Adrenal gland (tissue), 12 donors: Measurements from ENCODE around the gene RFX8. TPM values are rescaled to one million over a fixed set of nuclear protein-coding genes. Genes with fewer than 3 reads are reported as not detected.

Experiments used
- DNase-seq, 7 donors: peaks; one replicate each; pipeline ENCODE4 v3.0.0-alpha.2; 2019 to 2020
- H3K27ac ChIP-seq, 5 donors: fragments of 200-600 bp; sonication (generic) in 4 of 5; 1 replicate in 3 of 5; 2 replicates in 2 of 5; pipeline versions ENCODE4 v1.5.1 to v1.8.0; 2016 to 2020; ENCODE audit warnings: mild to moderate bottlenecking in 1 of 5
- H3K27me3 ChIP-seq: fragments of 200-600 bp; 2 replicates; pipeline ENCODE4 v1.8.0; 2021
- H3K36me3 ChIP-seq, 2 donors: fragments of 200-600 bp; replicated peaks in 1 of 2; 1 replicate in 1 of 2; 2 replicates in 1 of 2; pipeline versions ENCODE4 v1.5.1 to v1.8.0; 2018 to 2022
- H3K4me1 ChIP-seq, 2 donors: fragments of 200-600 bp; replicated peaks in 1 of 2; 1 replicate in 1 of 2; 2 replicates in 1 of 2; pipeline versions ENCODE4 v1.5.1 to v1.8.0; 2018 to 2021
- H3K4me3 ChIP-seq, 4 donors: fragments of 200-600 bp; sonication (generic) in 3 of 4; one replicate each; pipeline ENCODE4 v1.5.1; 2016 to 2018
- H3K9me3 ChIP-seq, 3 donors: fragments of 200-600 bp; sonication (generic) in 1 of 3; replicated peaks in 1 of 3; 1 replicate in 2 of 3; 2 replicates in 1 of 3; pipeline versions ENCODE4 v1.5.1 to v1.8.0; 2016 to 2021
- CTCF ChIP-seq, 6 experiments: fragments of 450-650 bp in 4 of 6; fragments of 200-600 bp in 2 of 6; sonication (generic) in 1 of 6; IDR thresholded peaks; 1 replicate in 5 of 6; 2 replicates in 1 of 6; pipeline versions ENCODE4 v1.5.1 to v1.8.0; 2016 to 2021; ENCODE audit warnings: antibody characterized with exemption in 6 of 6, mild to moderate bottlenecking in 2 of 6, moderate library complexity in 1 of 6
- POLR2A ChIP-seq, 2 donors: fragments of 450-650 bp; IDR thresholded peaks; one replicate each; pipeline ENCODE4 v1.6.1; 2017; ENCODE audit warnings: antibody characterized with exemption in 2 of 2, mild to moderate bottlenecking in 2 of 2, moderate library complexity in 1 of 2
- WGBS, 4 donors: extraction: QIAGEN DNeasy Blood & Tissue Kit in 2 of 4; methylation state at CpG; one replicate each; pipeline versions ENCODE4 v1.1.5 to v1.1.7; 2013 to 2017; 5-methylcytosine and 5-hydroxymethylcytosine counted together
- intact Hi-C, 2 donors: fragments of 100-400 bp; cut with DNase I; formaldehyde crosslinking; loops; one replicate each; pipeline versions ENCODE4 v1.14.1 to v1.15.0; 2022 to 2023
- polyA plus RNA-seq, 3 donors: library from polyadenylated mRNA; stranded (reverse); fragments of 200-250 nt in 2 of 3; fragments of 350-450 nt in 1 of 3; fragmentation: Illumina TruSeq in 1 of 3; extraction: RNeasy Lipid Tissue Mini Kit (QIAGEN cat#74804) in 1 of 3; gene quantifications; one replicate each; pipeline ENCODE4 v1.2.3, GENCODE V29; 2013 to 2014
- total RNA-seq, 9 donors: library from RNA; depleted of rRNA in 4 of 9; stranded (reverse); fragments of >200 nt in 4 of 9; fragments of 120-200 nt in 1 of 9; fragmentation: NEBNext Ultra II Directional in 1 of 9; extraction: Animal tissue kit (Norgen Biotek cat#: 25700) in 1 of 9; gene quantifications; one replicate each; pipeline versions ENCODE4 v1.1.0 to v1.2.4, GENCODE V29; 2013 to 2023
- donor health status: healthy with polysubstance abuse.
- donor health status: Bipolar disorder and iron deficiency.
- donor health status: DM: yes; HTN: yes; CAD: no.
- donor health status: DM: no; HTN: no; CAD: no.
- donor health status: DM: no; HTN: no; CAD: no.
- donor health status: DM: yes; HTN: yes; CAD: no.

Gene RFX8
- total and polyA plus RNA-seq, 12 donors: 0.14 to 21.8 (median 0.74) TPM; not detected in 4

GRCh38 chr2:101501443-101501842, 26.5 kb upstream of the RFX8 start:
- WGBS, 4 donors: 51 to 57% (median 53%) methylated on average over 2 to 3 of the region's 3 CpGs
- no peak overlapping the region for H3K4me3 ChIP-seq
- no peaks in the 10 kb centered on the region for H3K36me3 ChIP-seq
- TF ChIP-seq POLR2A (IDR thresholded peaks at IDR 0.05) (no peak), CTCF (IDR thresholded peaks at IDR 0.05) (no peak)
- H3K27ac ChIP-seq: no peak overlapping the region
- no peaks in the 10 kb centered on the region for H3K27me3 ChIP-seq
- intact Hi-C loops: no loop called here
- no peaks in the 10 kb centered on the region for H3K4me1 ChIP-seq
- no peak for DNase-seq
- no peaks in the 10 kb centered on the region for H3K9me3 ChIP-seq

- Histone ChIP-seq H3K4me1 (no peaks in the 10 kb centered on the region), H3K27me3 (no peaks in the 10 kb centered on the region), H3K9me3 (no peaks in the 10 kb centered on the region), H3K36me3 (no peaks in the 10 kb centered on the region), H3K27ac (no peak overlapping the region), H3K4me3 (no peak overlapping the region)
- intact Hi-C loops: no loop called here
- TF ChIP-seq POLR2A (IDR thresholded peaks at IDR 0.05) (no peak), CTCF (IDR thresholded peaks at IDR 0.05) (no peak)
- no peak for DNase-seq
- 51 to 65% (median 62%) methylated on average over 5 of the region's 5 CpGs for WGBS, 4 donors
Observed at GRCh38 chr2:101500860-101501259, 25.9 kb upstream of the RFX8 start.

- H3K27me3 ChIP-seq: no peaks in the 10 kb centered on the region
- H3K4me3 ChIP-seq: no peak overlapping the region
- H3K36me3 ChIP-seq: no peaks in the 10 kb centered on the region
- no peak overlapping the region for H3K27ac ChIP-seq
- no peak for DNase-seq
- no peak for TF ChIP-seq POLR2A (IDR thresholded peaks at IDR 0.05)
- TF ChIP-seq CTCF (IDR thresholded peaks at IDR 0.05): no peak
- H3K9me3 ChIP-seq: no peaks in the 10 kb centered on the region
- intact Hi-C loops: no loop called here
- no peaks in the 10 kb centered on the region for H3K4me1 ChIP-seq
- WGBS, 4 donors: 46 to 61% (median 58%) methylated on average over 2 of the region's 2 CpGs
Observed at GRCh38 chr2:101500180-101500579, 25.3 kb upstream of the RFX8 start.

- no peak overlapping the region for H3K4me3 ChIP-seq
- intact Hi-C loops: no loop called here
- H3K27me3 ChIP-seq: no peaks in the 10 kb centered on the region
- 71 to 86% (median 79%) methylated on average over 4 of the region's 4 CpGs for WGBS, 4 donors
- H3K9me3 ChIP-seq: no peaks in the 10 kb centered on the region
- H3K36me3 ChIP-seq: no peaks in the 10 kb centered on the region
- H3K27ac ChIP-seq: no peak overlapping the region
- no peaks in the 10 kb centered on the region for H3K4me1 ChIP-seq
- DNase-seq: no peak
- no peak for TF ChIP-seq CTCF (IDR thresholded peaks at IDR 0.05)
- no peak for TF ChIP-seq POLR2A (IDR thresholded peaks at IDR 0.05)
Observed at GRCh38 chr2:101496279-101496678, 21.4 kb upstream of the RFX8 start.
